ENCODE data around the gene C16orf89.

Gene C16orf89

GRCh38 chr16:5027575-5028235 is 38.1 kb downstream of the C16orf89 start:
- no peak for DNase-seq (ENCODE audit: low read depth)

- no peak for DNase-seq (ENCODE audit: low read depth)
These were observed 38.7 kb downstream of the C16orf89 start for GRCh38 chr16:5027086-5027485.

GRCh38 chr16:5026664-5027063 is 39.1 kb downstream of the C16orf89 start:
- no peak for DNase-seq (ENCODE audit: low read depth)

GRCh38 chr16:5025171-5025632 is 40.6 kb downstream of the C16orf89 start:
- peak; percentile 16 for DNase-seq (ENCODE audit: low read depth)

- peak; percentile 56 for DNase-seq (ENCODE audit: low read depth)
These were observed 41.1 kb downstream of the C16orf89 start for GRCh38 chr16:5024632-5025031.

- DNase-seq (ENCODE audit: low read depth) = no peak
These were observed 43.2 kb downstream of the C16orf89 start for GRCh38 chr16:5022521-5022920.

- DNase-seq (ENCODE audit: low read depth) = no peak
These were observed 45.2 kb downstream of the C16orf89 start for GRCh38 chr16:5020551-5020950.

- DNase-seq (ENCODE audit: low read depth) = no peak
These were observed 46.0 kb downstream of the C16orf89 start for GRCh38 chr16:5019775-5020174.

- no peak for DNase-seq (ENCODE audit: low read depth)
These were observed 47.0 kb downstream of the C16orf89 start for GRCh38 chr16:5018793-5019192.

- no peak for DNase-seq (ENCODE audit: low read depth)
These were observed 48.1 kb downstream of the C16orf89 start for GRCh38 chr16:5017678-5017969.

GRCh38 chr16:5016967-5017677 is 48.6 kb downstream of the C16orf89 start:
- DNase-seq (ENCODE audit: low read depth) = no peak

- DNase-seq (ENCODE audit: low read depth) = no peak
These were observed 49.9 kb downstream of the C16orf89 start for GRCh38 chr16:5015887-5016286.

GRCh38 chr16:5015351-5015750 is 50.4 kb downstream of the C16orf89 start:
- DNase-seq (ENCODE audit: low read depth) = no peak

- no peak for DNase-seq (ENCODE audit: low read depth)
These were observed 52.9 kb downstream of the C16orf89 start for GRCh38 chr16:5012887-5013286.

GRCh38 chr16:5011637-5012036 is 54.1 kb downstream of the C16orf89 start:
- no peak for DNase-seq (ENCODE audit: low read depth)

- no peak for DNase-seq (ENCODE audit: low read depth)
These were observed 55.0 kb downstream of the C16orf89 start for GRCh38 chr16:5010576-5011329.

- DNase-seq (ENCODE audit: low read depth) = no peak
These were observed 57.4 kb downstream of the C16orf89 start for GRCh38 chr16:5008311-5008731.

- no peak for DNase-seq (ENCODE audit: low read depth)
These were observed 58.5 kb downstream of the C16orf89 start for GRCh38 chr16:5007256-5007655.

- no peak for DNase-seq (ENCODE audit: low read depth)
These were observed 59.2 kb downstream of the C16orf89 start for GRCh38 chr16:5006348-5007193.

GRCh38 chr16:5005916-5006315 is 59.8 kb downstream of the C16orf89 start:
- no peak for DNase-seq (ENCODE audit: low read depth)

- no peak for DNase-seq (ENCODE audit: low read depth)
These were observed 61.4 kb downstream of the C16orf89 start for GRCh38 chr16:5004311-5004710.

GRCh38 chr16:5003828-5004227 is 61.9 kb downstream of the C16orf89 start:
- DNase-seq (ENCODE audit: low read depth) = no peak
